ENCODE measurements around the gene LAMC3. TPM values are rescaled to one million over a fixed set of nuclear protein-coding genes. Genes with fewer than 3 reads are reported as not detected.

The LAMC3 gene
- total RNA-seq, 1 donor: not detected

GRCh38 chr9:131015112-131015511 lies 6.1 kb downstream of the LAMC3 start:
- TF ChIP-seq CTCF (IDR thresholded peaks at IDR 0.05; ENCODE audit: insufficient read depth, low read length): no peak
- H3K4me3 ChIP-seq (ENCODE audit: low read depth, low read length): no peak overlapping the region
- DNase-seq (ENCODE audit: low read depth): no peak

GRCh38 chr9:131015876-131016397 lies 7.0 kb downstream of the LAMC3 start:
- no peak for TF ChIP-seq CTCF (IDR thresholded peaks at IDR 0.05; ENCODE audit: insufficient read depth, low read length)
- H3K4me3 ChIP-seq (ENCODE audit: low read depth, low read length): no peak overlapping the region
- no peak for DNase-seq (ENCODE audit: low read depth)

GRCh38 chr9:131017067-131017466 lies 8.1 kb downstream of the LAMC3 start:
- no peak for DNase-seq (ENCODE audit: low read depth)
- no peak overlapping the region for H3K4me3 ChIP-seq (ENCODE audit: low read depth, low read length)
- no peak for TF ChIP-seq CTCF (IDR thresholded peaks at IDR 0.05; ENCODE audit: insufficient read depth, low read length)

- DNase-seq (ENCODE audit: low read depth): no peak
- peak; percentile 17 for TF ChIP-seq CTCF (IDR thresholded peaks at IDR 0.05; ENCODE audit: insufficient read depth, low read length)
These were observed 9.6 kb downstream of the LAMC3 start for GRCh38 chr9:131018621-131019020.

GRCh38 chr9:131019388-131020239 lies 10.6 kb downstream of the LAMC3 start:
- H3K4me3 ChIP-seq (ENCODE audit: low read depth, low read length): no peak overlapping the region
- DNase-seq (ENCODE audit: low read depth): peak; percentile 74
- TF ChIP-seq CTCF (IDR thresholded peaks at IDR 0.05; ENCODE audit: insufficient read depth, low read length): no peak

More at GRCh38 chr9:131018621-131019020, 9.6 kb downstream of the LAMC3 start:
- H3K4me3 ChIP-seq (ENCODE audit: low read depth, low read length): no peak overlapping the region

- peak; percentile 93 for DNase-seq (ENCODE audit: low read depth)
- TF ChIP-seq CTCF (IDR thresholded peaks at IDR 0.05; ENCODE audit: insufficient read depth, low read length): no peak
- no peak overlapping the region for H3K4me3 ChIP-seq (ENCODE audit: low read depth, low read length)
These were observed 11.4 kb downstream of the LAMC3 start for GRCh38 chr9:131020388-131020787.
